HG03439 (cell line): ENCODE data around the gene WWOX.

Experiments
- ATAC-seq: cut with Tn5 transposase; IDR thresholded peaks from one replicate; pipeline ENCODE4 v1.9.1; 2021; ENCODE audit warnings: mild to moderate bottlenecking, moderate library complexity; ENCODE audit not compliant: unreplicated experiment

WWOX gene

GRCh38 chr16:78326731-78327130 lies 227.3 kb downstream of the WWOX start:
- ATAC-seq = no peak

GRCh38 chr16:78331731-78332130 lies 232.3 kb downstream of the WWOX start:
- no peak for ATAC-seq

- ATAC-seq = no peak
Measured at GRCh38 chr16:78333808-78334207, 234.4 kb downstream of the WWOX start.

- ATAC-seq = no peak
Measured at GRCh38 chr16:78340590-78340989, 241.1 kb downstream of the WWOX start.

- no peak for ATAC-seq
Measured at GRCh38 chr16:78348068-78348467, 248.6 kb downstream of the WWOX start.

- ATAC-seq = no peak
Measured at GRCh38 chr16:78348886-78349285, 249.4 kb downstream of the WWOX start.

GRCh38 chr16:78352184-78352583 lies 252.7 kb downstream of the WWOX start:
- no peak for ATAC-seq

- ATAC-seq = no peak
Measured at GRCh38 chr16:78353640-78354275, 254.3 kb downstream of the WWOX start.

- ATAC-seq = no peak
Measured at GRCh38 chr16:78362524-78363135, 263.2 kb downstream of the WWOX start.

- ATAC-seq = no peak
Measured at GRCh38 chr16:78363843-78364555, 264.5 kb downstream of the WWOX start.

GRCh38 chr16:78364556-78364880 lies 265.1 kb downstream of the WWOX start:
- ATAC-seq = no peak

GRCh38 chr16:78365366-78365765 lies 265.9 kb downstream of the WWOX start:
- no peak for ATAC-seq

GRCh38 chr16:78368121-78369102 lies 269.0 kb downstream of the WWOX start:
- no peak for ATAC-seq

GRCh38 chr16:78372277-78372676 lies 272.8 kb downstream of the WWOX start:
- ATAC-seq = no peak

- no peak for ATAC-seq
Measured at GRCh38 chr16:78375055-78375679, 275.7 kb downstream of the WWOX start.

- ATAC-seq = no peak
Measured at GRCh38 chr16:78376452-78376851, 277.0 kb downstream of the WWOX start.

GRCh38 chr16:78377312-78377711 lies 277.9 kb downstream of the WWOX start:
- ATAC-seq = no peak

GRCh38 chr16:78381060-78381459 lies 281.6 kb downstream of the WWOX start:
- no peak for ATAC-seq

- no peak for ATAC-seq
Measured at GRCh38 chr16:78383118-78383517, 283.7 kb downstream of the WWOX start.

GRCh38 chr16:78385086-78385805 lies 285.8 kb downstream of the WWOX start:
- ATAC-seq = no peak
